Astrocyte of the spinal cord (primary cell): ENCODE results near the gene RFX8.

Source experiments
- DNase-seq: peaks from one replicate; pipeline ENCODE4 v3.0.0; 2011; ENCODE audit warnings: low read depth, low spot score
- H3K4me3 ChIP-seq: 2 replicates; pipeline ENCODE4 v1.5.1; 2011; ENCODE audit warnings: low read depth, mild to moderate bottlenecking, low read length, moderate library complexity
- in situ Hi-C: cut with HindIII; loops from 2 replicates; pipeline ENCODE4 v1.10.0; 2017; ENCODE audit warnings: low sequenced_read_pairs
- TF ChIP-seq, protein P1 (sequence below): IDR thresholded peaks from 2 replicates; pipeline ENCODE4 v1.5.1; 2012; ENCODE audit warnings: low read depth, mild to moderate bottlenecking, low read length, inconsistent platforms

Gene RFX8

DNA sequence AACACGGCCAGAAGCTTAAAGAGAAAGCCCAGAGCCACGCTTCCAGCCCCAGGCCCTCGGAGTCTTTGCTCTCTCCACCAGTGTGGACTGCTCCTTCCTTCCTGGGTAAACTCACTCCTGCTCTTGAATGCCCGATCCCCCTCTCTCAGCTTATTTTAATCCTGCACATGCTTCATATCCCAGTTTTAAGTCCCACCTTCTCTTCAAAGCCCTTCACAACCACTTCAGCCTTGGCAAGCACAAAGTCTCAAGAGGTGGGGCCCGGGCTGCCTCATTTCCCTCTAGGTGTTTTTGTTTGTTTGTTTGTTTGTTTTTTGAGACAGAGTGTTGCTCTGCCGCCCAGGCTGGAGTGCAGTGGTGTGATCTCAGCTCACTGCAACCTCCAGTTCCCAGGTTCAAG is 66.0 kb downstream of the RFX8 start:
- no peak for DNase-seq
- TF ChIP-seq, protein P1, sequence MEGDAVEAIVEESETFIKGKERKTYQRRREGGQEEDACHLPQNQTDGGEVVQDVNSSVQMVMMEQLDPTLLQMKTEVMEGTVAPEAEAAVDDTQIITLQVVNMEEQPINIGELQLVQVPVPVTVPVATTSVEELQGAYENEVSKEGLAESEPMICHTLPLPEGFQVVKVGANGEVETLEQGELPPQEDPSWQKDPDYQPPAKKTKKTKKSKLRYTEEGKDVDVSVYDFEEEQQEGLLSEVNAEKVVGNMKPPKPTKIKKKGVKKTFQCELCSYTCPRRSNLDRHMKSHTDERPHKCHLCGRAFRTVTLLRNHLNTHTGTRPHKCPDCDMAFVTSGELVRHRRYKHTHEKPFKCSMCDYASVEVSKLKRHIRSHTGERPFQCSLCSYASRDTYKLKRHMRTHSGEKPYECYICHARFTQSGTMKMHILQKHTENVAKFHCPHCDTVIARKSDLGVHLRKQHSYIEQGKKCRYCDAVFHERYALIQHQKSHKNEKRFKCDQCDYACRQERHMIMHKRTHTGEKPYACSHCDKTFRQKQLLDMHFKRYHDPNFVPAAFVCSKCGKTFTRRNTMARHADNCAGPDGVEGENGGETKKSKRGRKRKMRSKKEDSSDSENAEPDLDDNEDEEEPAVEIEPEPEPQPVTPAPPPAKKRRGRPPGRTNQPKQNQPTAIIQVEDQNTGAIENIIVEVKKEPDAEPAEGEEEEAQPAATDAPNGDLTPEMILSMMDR = no peak
- in situ Hi-C loops = no loop called here
- H3K4me3 ChIP-seq = no peak overlapping the region

DNA sequence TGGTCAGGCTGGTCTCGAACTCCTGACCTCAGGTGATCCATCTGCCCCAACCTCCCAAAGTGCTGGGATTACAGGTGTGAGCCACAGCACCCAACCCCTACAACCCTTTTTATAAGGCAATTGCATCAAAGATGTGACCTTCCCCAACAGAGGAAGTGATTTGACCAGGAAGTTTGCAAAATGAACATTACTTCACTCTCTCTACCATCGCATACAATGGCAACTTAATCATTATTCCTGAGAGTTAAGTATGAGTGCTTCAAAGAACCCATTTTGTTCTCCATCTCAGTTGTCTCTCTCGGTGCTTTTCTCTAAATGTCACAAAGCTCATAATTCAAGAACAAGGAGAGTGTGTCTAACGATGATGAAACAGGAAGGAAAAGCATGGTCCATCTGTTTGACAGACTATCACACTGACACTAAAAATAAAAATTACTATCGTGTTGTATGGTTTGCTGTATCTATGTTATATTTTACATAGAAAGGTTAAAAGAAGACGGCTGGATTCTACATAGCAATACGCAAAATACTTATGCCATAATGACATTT is 69.5 kb downstream of the RFX8 start:
- TF ChIP-seq, protein P1 = no peak
- in situ Hi-C loops = no loop called here
- no peak for DNase-seq
- H3K4me3 ChIP-seq = no peak overlapping the region

DNA sequence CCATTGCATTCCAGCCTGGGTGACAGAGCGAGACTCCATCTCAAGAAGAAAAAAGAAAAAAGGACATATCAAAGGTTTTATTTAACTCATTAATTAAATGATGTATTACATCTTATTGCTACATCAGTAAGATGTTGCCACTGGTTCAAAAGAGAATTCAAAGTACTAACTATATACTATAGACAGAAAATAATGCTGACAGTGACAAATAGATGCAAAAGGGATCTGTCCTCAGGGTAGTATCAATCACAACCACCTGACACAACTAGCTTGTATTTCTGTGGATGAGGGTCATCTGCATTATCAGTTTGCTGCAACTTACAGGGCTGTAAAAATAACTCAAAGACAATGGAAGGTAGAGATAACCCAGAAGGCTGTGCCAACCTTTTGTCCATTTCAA is 71.2 kb downstream of the RFX8 start:
- TF ChIP-seq, protein P1 = no peak
- H3K4me3 ChIP-seq = no peak overlapping the region
- in situ Hi-C loops = no loop called here

DNA sequence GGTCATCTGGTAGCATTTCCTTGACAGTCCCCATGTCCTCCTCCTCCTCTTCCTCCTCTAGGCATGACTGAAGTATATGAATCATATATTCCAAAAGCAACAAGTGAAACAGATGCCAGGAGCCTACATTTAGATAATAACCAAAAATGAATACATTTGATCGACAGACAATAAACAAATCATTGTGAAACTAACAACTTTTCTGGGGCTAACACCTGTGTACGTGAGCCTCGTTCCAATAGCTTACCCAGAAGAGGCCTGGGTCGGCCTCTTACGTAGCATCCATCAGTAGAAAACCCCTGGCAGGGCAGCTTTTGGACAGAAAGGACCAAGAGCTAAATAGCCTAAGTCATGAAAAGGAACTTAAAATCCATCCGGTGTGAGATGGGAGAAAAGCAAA is 72.3 kb downstream of the RFX8 start:
- TF ChIP-seq, protein P1 = no peak
- no peak overlapping the region for H3K4me3 ChIP-seq
- no peak for DNase-seq
- in situ Hi-C loops = no loop called here

More for the DNA sequence above, 71.2 kb downstream of the RFX8 start:
- DNase-seq = no peak

DNA sequence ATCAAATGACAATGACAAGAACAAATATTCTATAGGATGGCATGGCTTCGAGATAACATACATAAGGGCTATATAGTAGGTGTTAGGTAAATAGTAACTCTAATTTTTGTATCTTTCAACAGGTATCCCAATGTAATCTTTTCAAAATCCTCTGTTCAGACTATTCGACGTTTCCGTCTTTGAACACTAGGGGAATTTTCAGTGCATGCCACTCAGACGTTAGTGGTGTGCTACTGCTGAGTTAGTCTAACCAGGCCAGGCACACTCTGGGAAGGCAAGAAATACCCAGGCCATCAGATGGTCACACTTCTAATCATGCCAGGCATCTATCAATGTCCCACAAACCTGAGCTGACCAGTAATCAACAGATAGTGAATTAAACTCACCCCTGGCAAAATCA is 73.0 kb downstream of the RFX8 start:
- no peak for DNase-seq
- no peak overlapping the region for H3K4me3 ChIP-seq
- in situ Hi-C loops = no loop called here
- TF ChIP-seq, protein P1 = no peak

DNA sequence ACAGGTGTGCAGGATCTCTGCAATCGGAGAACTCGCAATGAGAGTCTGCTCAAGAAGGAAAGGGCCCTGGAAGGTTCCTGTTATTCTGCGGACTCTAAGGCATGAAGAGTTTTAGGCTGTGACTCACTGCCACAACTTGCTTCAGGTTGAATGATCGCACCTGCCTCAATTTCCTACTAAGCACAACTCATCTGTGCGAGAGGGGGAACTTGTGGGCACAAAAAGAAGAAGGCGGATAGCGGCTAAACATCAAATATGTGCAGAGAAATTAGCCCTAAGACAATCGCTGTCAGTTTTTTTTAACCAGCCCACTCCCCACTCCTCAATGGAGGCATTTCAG is 73.6 kb downstream of the RFX8 start:
- in situ Hi-C loops = no loop called here
- TF ChIP-seq, protein P1 = no peak
- H3K4me3 ChIP-seq = no peak overlapping the region
- DNase-seq = no peak
